HEK293 (cell line): ENCODE results near the gene ARNT2.

Experiments used
- CTCF ChIA-PET: fragments of 350-600 bp; formaldehyde crosslinking; extraction: SDS; loops from one replicate; lab custom pipeline; 2021; ENCODE audit warnings: antibody characterized with exemption; lab: Yijun Ruan, JAX
- POLR2A ChIA-PET: fragments of 300-600 bp; formaldehyde crosslinking; extraction: SDS; loops from one replicate; lab custom pipeline; 2020; ENCODE audit warnings: antibody characterized with exemption, inconsistent platforms; lab: Yijun Ruan, JAX
- H3K27ac ChIP-seq: fragments of 200-500 bp; sonication (Bioruptor generic); 2 replicates; pipeline ENCODE4 v1.5.1; 2014; ENCODE audit warnings: low read depth, low read length, control low read depth, inconsistent platforms; ENCODE audit errors: extremely low read depth
- H3K36me3 ChIP-seq, 2 experiments: fragments of 200-500 bp in 1 of 2; sonication (Bioruptor generic) in 1 of 2; 1 replicate in 1 of 2; 2 replicates in 1 of 2; pipeline ENCODE4 v1.5.1; 2014 to 2017; ENCODE audit warnings: inconsistent platforms in 2 of 2, low read length in 2 of 2; ENCODE audit not compliant: control insufficient read depth in 2 of 2, insufficient read depth in 1 of 2
- H3K4me1 ChIP-seq: fragments of 200-500 bp; sonication (Bioruptor generic); 2 replicates; pipeline ENCODE4 v1.5.1; 2014; ENCODE audit warnings: mild to moderate bottlenecking, low read length, inconsistent platforms; ENCODE audit not compliant: control insufficient read depth, insufficient read depth
- H3K4me3 ChIP-seq: 2 replicates; pipeline ENCODE4 v1.5.1; 2011; ENCODE audit warnings: low read depth, mild to moderate bottlenecking, control low read depth, low read length, moderate library complexity
- H3K9me3 ChIP-seq: fragments of 200-500 bp; sonication (Bioruptor generic); 2 replicates; pipeline ENCODE4 v1.5.1; 2014; ENCODE audit warnings: low read depth, low read length, inconsistent platforms; ENCODE audit not compliant: control insufficient read depth, insufficient read depth
- ATF2 ChIP-seq: fragments of 450-650 bp; formaldehyde crosslinking; IDR thresholded peaks from 2 replicates; pipeline ENCODE4 v1.5.1; 2016; ENCODE audit warnings: missing biosample characterization, missing genetic modification characterization, low read depth
- ELK4 ChIP-seq: IDR thresholded peaks from 2 replicates; pipeline ENCODE4 v1.6.1; 2011; ENCODE audit warnings: mild to moderate bottlenecking, low read depth, low read length, borderline replicate concordance
- GLI4 ChIP-seq: fragments of 450-650 bp; formaldehyde crosslinking; IDR thresholded peaks from 2 replicates; pipeline ENCODE4 v1.5.1; 2016; ENCODE audit warnings: missing biosample characterization, missing genetic modification characterization
- GLIS2 ChIP-seq: fragments of 450-650 bp; formaldehyde crosslinking; IDR thresholded peaks from 2 replicates; pipeline ENCODE4 v1.5.1; 2016; ENCODE audit warnings: missing biosample characterization, missing genetic modification characterization
- PRDM1 ChIP-seq: fragments of 450-650 bp; formaldehyde crosslinking; IDR thresholded peaks from 2 replicates; pipeline ENCODE4; 2016; ENCODE audit warnings: missing biosample characterization, missing genetic modification characterization
- PRDM10 ChIP-seq: fragments of 450-650 bp; formaldehyde crosslinking; IDR thresholded peaks from 2 replicates; pipeline ENCODE4 v1.5.1; 2016; ENCODE audit warnings: missing biosample characterization, missing genetic modification characterization
- SALL2 ChIP-seq: fragments of 450-650 bp; formaldehyde crosslinking; IDR thresholded peaks from 2 replicates; pipeline ENCODE4 v1.5.0; 2017; ENCODE audit warnings: missing biosample characterization, mild to moderate bottlenecking, missing genetic modification characterization, borderline replicate concordance
- SETDB1 ChIP-seq: IDR thresholded peaks from one replicate; pipeline ENCODE4 v1.6.1; 2017; ENCODE audit warnings: mild to moderate bottlenecking, low read length, moderate library complexity, mixed read lengths; ENCODE audit not compliant: insufficient read length
- SP2 ChIP-seq: fragments of 450-650 bp; formaldehyde crosslinking; IDR thresholded peaks from 2 replicates; pipeline ENCODE4 v1.5.1; 2016; ENCODE audit warnings: missing biosample characterization, missing genetic modification characterization
- TSHZ1 ChIP-seq: fragments of 450-650 bp; formaldehyde crosslinking; IDR thresholded peaks from 2 replicates; pipeline ENCODE4 v1.5.1; 2016; ENCODE audit warnings: missing biosample characterization, missing genetic modification characterization, borderline replicate concordance
- ZBTB21 ChIP-seq: fragments of 450-650 bp; formaldehyde crosslinking; IDR thresholded peaks from 2 replicates; pipeline ENCODE4 v1.5.1; 2017; ENCODE audit warnings: missing biosample characterization, missing genetic modification characterization
- ZFP3 ChIP-seq: fragments of 450-650 bp; formaldehyde crosslinking; IDR thresholded peaks from 2 replicates; pipeline ENCODE4 v1.5.1; 2016; ENCODE audit warnings: low read depth, missing biosample characterization, missing genetic modification characterization
- ZIC2 ChIP-seq: fragments of 450-650 bp; formaldehyde crosslinking; IDR thresholded peaks from 2 replicates; pipeline ENCODE4 v1.5.1; 2016; ENCODE audit warnings: missing biosample characterization, missing genetic modification characterization
- ZNF112 ChIP-seq: fragments of 450-650 bp; formaldehyde crosslinking; IDR thresholded peaks from 2 replicates; pipeline ENCODE4 v1.5.0; 2017; ENCODE audit warnings: missing biosample characterization, missing genetic modification characterization
- ZNF211 ChIP-seq: fragments of 450-650 bp; formaldehyde crosslinking; IDR thresholded peaks from 2 replicates; pipeline ENCODE4 v1.5.1; 2016; ENCODE audit warnings: low read depth, missing biosample characterization, missing genetic modification characterization
- ZNF394 ChIP-seq: fragments of 450-650 bp; formaldehyde crosslinking; IDR thresholded peaks from 2 replicates; pipeline ENCODE4 v1.5.1; 2016; ENCODE audit warnings: missing biosample characterization, missing genetic modification characterization, mild to moderate bottlenecking, moderate library complexity, borderline replicate concordance
- ZNF404 ChIP-seq: fragments of 450-650 bp; formaldehyde crosslinking; IDR thresholded peaks from 2 replicates; pipeline ENCODE4 v1.5.1; 2017; ENCODE audit warnings: missing biosample characterization, missing genetic modification characterization
- ZNF513 ChIP-seq: fragments of 450-650 bp; IDR thresholded peaks from 2 replicates; pipeline ENCODE4 v1.5.1; 2018; ENCODE audit warnings: missing biosample characterization, missing genetic modification characterization
- ZNF571 ChIP-seq: fragments of 450-650 bp; formaldehyde crosslinking; IDR thresholded peaks from 2 replicates; pipeline ENCODE4 v1.5.0; 2017; ENCODE audit warnings: missing biosample characterization, missing genetic modification characterization
- ZNF596 ChIP-seq: fragments of 450-650 bp; IDR thresholded peaks from 2 replicates; pipeline ENCODE4 v1.5.0; 2018; ENCODE audit warnings: missing biosample characterization, mild to moderate bottlenecking, missing genetic modification characterization, moderate library complexity
- ZNF621 ChIP-seq: fragments of 450-650 bp; formaldehyde crosslinking; IDR thresholded peaks from 2 replicates; pipeline ENCODE4 v1.5.1; 2017; ENCODE audit warnings: missing biosample characterization, missing genetic modification characterization
- ZNF768 ChIP-seq: fragments of 450-650 bp; formaldehyde crosslinking; IDR thresholded peaks from 2 replicates; pipeline ENCODE4 v1.5.1; 2018; ENCODE audit warnings: missing biosample characterization, mild to moderate bottlenecking, missing genetic modification characterization

Gene ARNT2

DNA sequence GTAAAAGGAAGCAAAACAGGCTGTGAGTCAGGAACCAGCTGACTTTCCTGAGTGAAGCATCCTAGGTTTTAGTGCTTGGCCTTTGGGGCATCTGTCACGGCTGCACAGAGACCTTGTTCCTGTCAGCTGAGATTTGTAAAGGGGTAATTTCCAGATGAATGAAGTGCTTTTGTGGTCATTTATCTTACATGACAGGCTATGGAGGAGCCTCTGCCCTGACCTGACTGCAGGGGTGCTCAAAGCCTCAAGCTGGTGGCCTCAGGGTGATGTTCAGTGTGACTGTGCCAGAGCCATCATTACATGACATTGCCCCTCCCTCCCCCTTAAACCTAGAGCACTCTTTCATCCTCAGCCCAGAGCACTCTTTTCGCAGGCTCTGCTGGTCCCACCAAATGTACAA, 132.5 kb downstream of the ARNT2 start:
- no peak overlapping the region for H3K4me3 ChIP-seq
- H3K36me3 ChIP-seq = no peaks in the 10 kb centered on the region
- CTCF ChIA-PET = interaction anchor here (0.9 to 1.7 kb wide), 2 partner anchors 124 to 729 kb away, joined by 3 to 4 read pairs; no protein-coding TSS in a partner anchor
- H3K27ac ChIP-seq = no peak overlapping the region
- H3K9me3 ChIP-seq = no peaks in the 10 kb centered on the region
- POLR2A ChIA-PET = no interaction called here
- no peaks in the 10 kb centered on the region for H3K4me1 ChIP-seq
- no peak for TF ChIP-seq ZNF394 (tag by site-specific recombination)

GRCh38 chr15:80545078-80545477, 140.9 kb downstream of the ARNT2 start:
- no peak for TF ChIP-seq ZBTB21 (tag by site-specific recombination)
- no peak for TF ChIP-seq ZNF513 (tag by site-specific recombination)
- no peak for TF ChIP-seq PRDM10 (tag by site-specific recombination)
- no peak for TF ChIP-seq ZNF211 (tag by site-specific recombination)
- no peak for TF ChIP-seq SP2
- no peak for TF ChIP-seq ZFP3 (tag by site-specific recombination)
- TF ChIP-seq GLIS2 = no peak
- TF ChIP-seq GLI4 = no peak
- TF ChIP-seq TSHZ1 (tag by site-specific recombination) = no peak
- TF ChIP-seq PRDM1 (tag by site-specific recombination) = no peak
- no peak for TF ChIP-seq SETDB1
- TF ChIP-seq ZNF112 (tag by site-specific recombination) = no peak
- TF ChIP-seq, all 188 proteins: peak for 0

DNA sequence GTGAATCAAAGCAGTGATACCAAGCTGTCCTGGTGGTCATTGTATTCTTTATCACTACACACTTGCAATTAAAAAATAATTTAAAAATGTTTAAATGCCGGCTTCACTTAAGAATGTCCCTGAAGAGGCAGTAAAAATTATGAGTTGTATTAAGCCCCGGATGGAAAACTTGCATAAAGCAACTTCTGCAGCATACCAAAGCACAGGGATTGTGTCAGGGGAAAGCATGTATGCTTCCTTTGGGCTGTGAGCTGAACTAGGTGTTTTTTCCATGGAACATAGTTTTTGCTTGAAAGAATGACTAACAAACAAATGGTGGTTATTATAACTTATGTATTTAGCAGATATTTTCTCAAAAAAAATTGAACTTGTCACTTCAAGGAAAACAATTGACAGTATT, 143.1 kb downstream of the ARNT2 start:
- H3K4me1 ChIP-seq = no peaks in the 10 kb centered on the region
- no peak overlapping the region for H3K27ac ChIP-seq
- TF ChIP-seq ZIC2 (tag by site-specific recombination) (no peak), ZNF621 (tag by site-specific recombination) (no peak), ZNF768 (tag by site-specific recombination) (no peak), ZNF404 (tag by site-specific recombination) (no peak), ZNF571 (tag by site-specific recombination) (no peak), SALL2 (tag by site-specific recombination) (no peak), ELK4 (no peak), ZNF596 (no peak), ATF2 (tag by site-specific recombination) (no peak)
- TF ChIP-seq, all 188 proteins: peak for 0
- POLR2A ChIA-PET = no interaction called here
- Histone ChIP-seq H3K9me3 (no peaks in the 10 kb centered on the region), H3K4me3 (no peak overlapping the region), H3K36me3 (no peaks in the 10 kb centered on the region)
- CTCF ChIA-PET = no interaction called here

More at GRCh38 chr15:80545078-80545477, 140.9 kb downstream of the ARNT2 start:
- CTCF ChIA-PET = interaction anchor here (0.8 kb wide), 1 partner anchor 23 kb away, joined by 3 read pairs; no protein-coding TSS in a partner anchor
- POLR2A ChIA-PET = no interaction called here
- Histone ChIP-seq H3K4me1 (no peaks in the 10 kb centered on the region), H3K9me3 (no peaks in the 10 kb centered on the region), H3K4me3 (no peak overlapping the region), H3K36me3 (no peaks in the 10 kb centered on the region), H3K27ac (no peak overlapping the region)
